Activated T-cell treated with anti-CD3 and anti-CD28 coated beads, Interleukin-2, amount 50 U/mL, for 4 hours (primary cell): ENCODE measurements around the gene LRRC57. TPM values are rescaled to one million over a fixed set of nuclear protein-coding genes. Genes with fewer than 3 reads are reported as not detected.

Experiments used
- ATAC-seq, 2 donors: fragments of 200-7000 bp; cut with Tn5 transposase; one replicate each; pipeline ENCODE4 v1.10.0; 2021
- DNase-seq: peaks from one replicate; pipeline ENCODE4 v3.0.0-alpha.2; 2020
- H3K27me3 Mint-ChIP-seq: one replicate; pipeline ENCODE4 v1.8.0; 2021; ENCODE audit warnings: low read depth, mixed read lengths
- H3K36me3 Mint-ChIP-seq: one replicate; pipeline ENCODE4 v1.8.0; 2022; ENCODE audit warnings: mixed read lengths; ENCODE audit not compliant: insufficient read depth
- H3K4me1 Mint-ChIP-seq: one replicate; pipeline ENCODE4 v1.8.0; 2021; ENCODE audit warnings: low read depth, mixed read lengths
- H3K4me3 Mint-ChIP-seq: one replicate; pipeline ENCODE4 v1.8.0; 2021; ENCODE audit warnings: mild to moderate bottlenecking, moderate library complexity, mixed read lengths
- H3K9me3 Mint-ChIP-seq: one replicate; pipeline ENCODE4 v1.8.0; 2021; ENCODE audit warnings: mixed read lengths
- total RNA-seq, 3 donors: library from RNA; stranded (reverse); gene quantifications; one replicate each; pipeline ENCODE4 v1.2.1, GENCODE V29; 2021

The LRRC57 gene
- total RNA-seq, 3 donors from 2014 or later: 13.6 to 17.0 (median 15.8) TPM

GRCh38 chr15:42510258-42511006, 38.2 kb downstream of the LRRC57 start:
- Mint-ChIP-seq H3K9me3 (no peaks in the 10 kb centered on the region), H3K4me1 (peaks cover 2% of the 10 kb centered on the region), H3K4me3 (no peak overlapping the region), H3K27me3 (no peaks in the 10 kb centered on the region), H3K36me3 (peaks cover 16% of the 10 kb centered on the region)
- ATAC-seq (no peak), DNase-seq (no peak)

- Mint-ChIP-seq H3K4me3 (no peak overlapping the region), H3K9me3 (no peaks in the 10 kb centered on the region), H3K4me1 (peaks cover 2% of the 10 kb centered on the region), H3K27me3 (no peaks in the 10 kb centered on the region), H3K36me3 (peaks cover 6% of the 10 kb centered on the region)
- DNase-seq (no peak), ATAC-seq (no peak)
Observed at GRCh38 chr15:42508263-42508690, 40.3 kb downstream of the LRRC57 start.

- ATAC-seq: no peak
- DNase-seq: no peak
- H3K9me3 Mint-ChIP-seq: no peaks in the 10 kb centered on the region
- peaks cover 6% of the 10 kb centered on the region for H3K36me3 Mint-ChIP-seq
- H3K4me1 Mint-ChIP-seq: peaks cover 2% of the 10 kb centered on the region
- no peaks in the 10 kb centered on the region for H3K27me3 Mint-ChIP-seq
- no peak overlapping the region for H3K4me3 Mint-ChIP-seq
Observed at GRCh38 chr15:42507514-42507913, 41.1 kb downstream of the LRRC57 start.

- DNase-seq (no peak), ATAC-seq (no peak)
- no peaks in the 10 kb centered on the region for H3K27me3 Mint-ChIP-seq
- H3K36me3 Mint-ChIP-seq: peaks cover 4% of the 10 kb centered on the region
- no peaks in the 10 kb centered on the region for H3K9me3 Mint-ChIP-seq
- H3K4me3 Mint-ChIP-seq: no peak overlapping the region
- H3K4me1 Mint-ChIP-seq: peaks cover 17% of the 10 kb centered on the region
Observed at GRCh38 chr15:42504631-42505030, 44.0 kb downstream of the LRRC57 start.

GRCh38 chr15:42503825-42504224, 44.8 kb downstream of the LRRC57 start:
- Mint-ChIP-seq H3K9me3 (no peaks in the 10 kb centered on the region), H3K4me3 (no peak overlapping the region), H3K27me3 (no peaks in the 10 kb centered on the region), H3K36me3 (peaks cover 2% of the 10 kb centered on the region), H3K4me1 (peaks cover 22% of the 10 kb centered on the region)
- ATAC-seq (no peak), DNase-seq (no peak)

GRCh38 chr15:42502477-42502876, 46.1 kb downstream of the LRRC57 start:
- no peak for ATAC-seq
- no peak overlapping the region for H3K4me3 Mint-ChIP-seq
- H3K4me1 Mint-ChIP-seq: peaks cover 31% of the 10 kb centered on the region
- no peaks in the 10 kb centered on the region for H3K27me3 Mint-ChIP-seq
- no peak for DNase-seq
- no peaks in the 10 kb centered on the region for H3K9me3 Mint-ChIP-seq
- peaks cover 1% of the 10 kb centered on the region for H3K36me3 Mint-ChIP-seq

GRCh38 chr15:42499858-42500609, 48.6 kb downstream of the LRRC57 start:
- peaks cover 1% of the 10 kb centered on the region for H3K36me3 Mint-ChIP-seq
- no peaks in the 10 kb centered on the region for H3K9me3 Mint-ChIP-seq
- no peak overlapping the region for H3K4me3 Mint-ChIP-seq
- peaks cover 49% of the 10 kb centered on the region for H3K4me1 Mint-ChIP-seq
- no peak for DNase-seq
- H3K27me3 Mint-ChIP-seq: no peaks in the 10 kb centered on the region
- no peak for ATAC-seq

GRCh38 chr15:42498212-42499068, 50.2 kb downstream of the LRRC57 start:
- no peak for DNase-seq
- no peaks in the 10 kb centered on the region for H3K27me3 Mint-ChIP-seq
- no peak for ATAC-seq
- H3K9me3 Mint-ChIP-seq: no peaks in the 10 kb centered on the region
- no peak overlapping the region for H3K4me3 Mint-ChIP-seq
- peaks cover 65% of the 10 kb centered on the region for H3K4me1 Mint-ChIP-seq
- peaks cover 1% of the 10 kb centered on the region for H3K36me3 Mint-ChIP-seq

- peaks cover 66% of the 10 kb centered on the region for H3K4me1 Mint-ChIP-seq
- DNase-seq (peak; percentile 64), ATAC-seq (peak; percentile 92 to 95)
- no peaks in the 10 kb centered on the region for H3K27me3 Mint-ChIP-seq
- peak within 1 kb of the TSS; percentile 97 for H3K4me3 Mint-ChIP-seq
- H3K36me3 Mint-ChIP-seq: peaks cover 1% of the 10 kb centered on the region
- no peaks in the 10 kb centered on the region for H3K9me3 Mint-ChIP-seq
Observed at GRCh38 chr15:42495361-42496212, 53.0 kb downstream of the LRRC57 start, which contains the start of gene SNAP23. Gene SNAP23 (plus strand): TSS chr15:42495634. CDS start chr15:42511847, 16,213 bp downstream.

GRCh38 chr15:42494998-42495360, 53.6 kb downstream of the LRRC57 start:
- Mint-ChIP-seq H3K27me3 (no peaks in the 10 kb centered on the region), H3K36me3 (no peaks in the 10 kb centered on the region), H3K4me3 (peak overlapping the region; percentile 97), H3K4me1 (peaks cover 64% of the 10 kb centered on the region), H3K9me3 (no peaks in the 10 kb centered on the region)
- DNase-seq (no peak), ATAC-seq (no peak)

GRCh38 chr15:42493679-42494078, 54.9 kb downstream of the LRRC57 start:
- H3K4me1 Mint-ChIP-seq: peaks cover 60% of the 10 kb centered on the region
- H3K27me3 Mint-ChIP-seq: no peaks in the 10 kb centered on the region
- ATAC-seq: no peak
- H3K36me3 Mint-ChIP-seq: no peaks in the 10 kb centered on the region
- no peaks in the 10 kb centered on the region for H3K9me3 Mint-ChIP-seq
- DNase-seq: no peak
- H3K4me3 Mint-ChIP-seq: peak overlapping the region; percentile 31

- Mint-ChIP-seq H3K9me3 (no peaks in the 10 kb centered on the region), H3K4me3 (peak overlapping the region; percentile 99), H3K27me3 (no peaks in the 10 kb centered on the region), H3K36me3 (peaks cover 5% of the 10 kb centered on the region), H3K4me1 (peaks cover 62% of the 10 kb centered on the region)
- ATAC-seq (no peak), DNase-seq (no peak)
Observed at GRCh38 chr15:42491539-42492225, 56.9 kb downstream of the LRRC57 start.
